AG04450 (cell line): ENCODE results near the gene UBE4B. TPM values are rescaled to one million over a fixed set of nuclear protein-coding genes. Genes with fewer than 3 reads are reported as not detected.

Source experiments
- CTCF ChIA-PET: fragments of 300-600, 350-600 bp; formaldehyde crosslinking; extraction: SDS; loops from one replicate; lab custom pipeline; 2022; ENCODE audit warnings: antibody characterized with exemption, inconsistent platforms; lab: Charles Lee
- POLR2A ChIA-PET: fragments of 350-600 bp; formaldehyde crosslinking; extraction: SDS; loops from one replicate; lab custom pipeline; 2021; ENCODE audit warnings: antibody characterized with exemption, inconsistent platforms; lab: Yijun Ruan, JAX
- DNase-seq: peaks from one replicate; pipeline ENCODE4 v3.0.0-alpha.2; 2011; ENCODE audit warnings: low read depth, low spot score
- H3K27ac ChIP-seq: one replicate; pipeline ENCODE4 v1.5.1; 2012; ENCODE audit warnings: low read depth, low read length, control low read depth
- H3K27me3 ChIP-seq: one replicate; pipeline ENCODE4 v1.6.0; 2012; ENCODE audit warnings: low read length; ENCODE audit not compliant: control insufficient read depth, insufficient read depth
- H3K4me3 ChIP-seq: 2 replicates; pipeline ENCODE4 v1.5.1; 2011; ENCODE audit warnings: mild to moderate bottlenecking, low read depth, low read length, control low read depth
- H3K9me3 ChIP-seq: 2 replicates; pipeline ENCODE4 v1.5.1; 2012; ENCODE audit warnings: low read length; ENCODE audit not compliant: control insufficient read depth, insufficient read depth
- CTCF ChIP-seq: IDR thresholded peaks from 2 replicates; pipeline ENCODE4 v1.5.1; 2011; ENCODE audit warnings: low read depth, low read length, control low read depth, inconsistent platforms
- polyA plus RNA-seq: library from polyadenylated mRNA; depleted of rRNA; stranded (reverse); fragments of >200 nt; gene quantifications from 2 replicates; pipeline ENCODE4 v1.2.3, GENCODE V29; 2011

UBE4B gene
- polyA plus RNA-seq, 1 experiment, result 28.1 TPM

- H3K4me3 ChIP-seq, result no peak overlapping the region
- H3K27me3 ChIP-seq, result no peaks in the 10 kb centered on the region
- no peak for TF ChIP-seq CTCF
- CTCF ChIA-PET, result interaction anchor here (1.0 to 2.0 kb wide), 3 partner anchors 9 to 212 kb away, joined by 3 to 7 read pairs (median 5); no protein-coding TSS in a partner anchor
- no peaks in the 10 kb centered on the region for H3K9me3 ChIP-seq
- POLR2A ChIA-PET, result no interaction called here
- no peak overlapping the region for H3K27ac ChIP-seq
- no peak for DNase-seq
Observed at GRCh38 chr1:10160907-10161490, 128.2 kb downstream of the UBE4B start.

- no peaks in the 10 kb centered on the region for H3K27me3 ChIP-seq
- H3K4me3 ChIP-seq, result no peak overlapping the region
- CTCF ChIA-PET, result interaction anchor here (1.0 to 2.0 kb wide), 3 partner anchors 9 to 213 kb away, joined by 3 to 7 read pairs (median 5); no protein-coding TSS in a partner anchor
- POLR2A ChIA-PET, result interaction anchor here (0.6 kb wide), 1 partner anchor 13 kb away, joined by 3 read pairs; no protein-coding TSS in a partner anchor
- H3K27ac ChIP-seq, result no peak overlapping the region
- DNase-seq, result no peak
- H3K9me3 ChIP-seq, result no peaks in the 10 kb centered on the region
- TF ChIP-seq CTCF, result no peak
Observed at GRCh38 chr1:10161541-10162290, 129.0 kb downstream of the UBE4B start.

GRCh38 chr1:10168912-10169514 lies 136.3 kb downstream of the UBE4B start:
- CTCF ChIA-PET, result interaction anchor here (1.3 kb wide), 1 partner anchor 41 kb away, joined by 5 read pairs; the partner anchor contains the start of gene KIF1B
- Histone ChIP-seq H3K4me3 (no peak overlapping the region), H3K9me3 (no peaks in the 10 kb centered on the region), H3K27ac (no peak overlapping the region), H3K27me3 (no peaks in the 10 kb centered on the region)
- DNase-seq, result no peak
- POLR2A ChIA-PET, result interaction anchor here (0.6 to 0.7 kb wide), 2 partner anchors 9 to 11 kb away, joined by 3 read pairs; no protein-coding TSS in a partner anchor
- no peak for TF ChIP-seq CTCF

GRCh38 chr1:10170239-10170574 lies 137.4 kb downstream of the UBE4B start:
- Histone ChIP-seq H3K9me3 (no peaks in the 10 kb centered on the region), H3K27ac (no peak overlapping the region), H3K27me3 (no peaks in the 10 kb centered on the region), H3K4me3 (no peak overlapping the region)
- no peak for DNase-seq
- TF ChIP-seq CTCF, result no peak
- POLR2A ChIA-PET, result interaction anchor here (0.5 kb wide), 1 partner anchor 22 kb away, joined by 3 read pairs; no protein-coding TSS in a partner anchor
- CTCF ChIA-PET, result interaction anchor here (0.5 to 1.6 kb wide), 3 partner anchors 17 to 53 kb away, joined by 4 to 5 read pairs (median 5); partner anchors contain the start of gene KIF1B
